HUDEP-2 (cell line): ENCODE results near the gene KCTD17.
A peak's percentile ranks its signal among the peaks of the same experiment; 100 is the strongest.

Source experiments
- DNase-seq, 76 experiments: peaks; one replicate each; lab custom pipeline; 2025; ENCODE audit not compliant: unreplicated experiment in 76 of 76; lab: John Stamatoyannopoulos, UW

KCTD17 gene

GRCh38 chr22:37097346-37097745 is 45.8 kb downstream of the KCTD17 start:
- DNase-seq, result no peak

- peak in 2 of 76 experiments; percentile 3 to 9 for DNase-seq
Measured at GRCh38 chr22:37098976-37099591, 47.5 kb downstream of the KCTD17 start.

GRCh38 chr22:37100589-37101127 is 49.1 kb downstream of the KCTD17 start:
- DNase-seq, result peak in 57 of 76 experiments; percentile 6 to 72 (median 37)

GRCh38 chr22:37101311-37102066 is 49.9 kb downstream of the KCTD17 start:
- no peak for DNase-seq

- no peak for DNase-seq
Measured at GRCh38 chr22:37103151-37103550, 51.6 kb downstream of the KCTD17 start.

- no peak for DNase-seq
Measured at GRCh38 chr22:37103656-37104452, 52.3 kb downstream of the KCTD17 start.

- DNase-seq, result no peak
Measured at GRCh38 chr22:37105154-37105553, 53.6 kb downstream of the KCTD17 start.

GRCh38 chr22:37105990-37106389 is 54.4 kb downstream of the KCTD17 start:
- DNase-seq, result no peak

- no peak for DNase-seq
Measured at GRCh38 chr22:37107816-37108621, 56.5 kb downstream of the KCTD17 start.

GRCh38 chr22:37109242-37109917 is 57.8 kb downstream of the KCTD17 start, which contains the start of gene TMPRSS6:
Gene TMPRSS6, minus strand, starts transcription at chr22:37109713. Its CDS starts 6,296 bp downstream, at chr22:37103417.
- no peak for DNase-seq

GRCh38 chr22:37111156-37111717 is 59.7 kb downstream of the KCTD17 start:
- no peak for DNase-seq

- no peak for DNase-seq
Measured at GRCh38 chr22:37112084-37112728, 60.7 kb downstream of the KCTD17 start.
